ENCODE results near the gene BMPER. TPM values are rescaled to one million over a fixed set of nuclear protein-coding genes. Genes with fewer than 3 reads are reported as not detected.

BMPER gene
- polyA plus RNA-seq, 1 of the 3 experiments (the other 2 are of a cell fraction), result 20.0 TPM

DNA sequence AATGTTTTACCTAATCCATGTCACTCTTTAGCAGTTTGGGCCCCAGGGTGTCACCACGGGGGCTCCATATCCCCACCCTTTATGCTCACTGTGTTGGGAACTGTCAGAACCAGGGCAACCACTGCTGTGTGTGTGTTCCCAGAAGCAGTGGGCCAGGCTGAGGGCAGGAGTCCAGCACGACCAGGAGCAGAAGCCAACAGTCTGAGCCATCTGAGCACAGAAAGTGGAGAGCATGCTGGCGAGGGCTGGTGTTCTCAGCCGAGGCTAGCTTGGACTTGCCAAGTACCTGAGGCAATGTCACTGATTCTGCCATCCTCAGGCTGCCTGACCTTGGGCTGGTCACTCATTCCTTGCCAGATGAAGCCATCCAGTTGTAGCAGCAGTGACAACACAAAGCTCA, 285.0 kb downstream of the BMPER start:
- TF ChIP-seq YY1 (IDR thresholded peaks at IDR 0.05; ENCODE audit: low read depth), result no peak
- no peak for TF ChIP-seq NFIC (IDR thresholded peaks at IDR 0.05; ENCODE audit: borderline replicate concordance)
- TF ChIP-seq TEAD4 (IDR thresholded peaks at IDR 0.05; ENCODE audit: borderline replicate concordance, insufficient read depth), result no peak
- no peak for TF ChIP-seq CHD2 (IDR thresholded peaks at IDR 0.05; ENCODE audit: low read length, partially characterized antibody)
- Histone ChIP-seq H4K20me1 (ENCODE audit: insufficient read depth) (no peaks in the 10 kb centered on the region), H3K4me1 (ENCODE audit: control insufficient read depth in 1 of 2, insufficient read depth in 2 of 2, low read depth in 1 of 2, low read length in 1 of 2) (0 out of 4 replicates have a peak, but pooled peaks cover 0 to 7% of the 10 kb centered on the region in 2 experiments), H3K9me2 (no peaks in the 10 kb centered on the region), H3K36me3 (replicated peaks in 1 of 2; ENCODE audit: control insufficient read depth in 1 of 2, insufficient read depth in 2 of 2, low read length in 1 of 2) (no peaks in the 10 kb centered on the region), H3K4me2 (no peak overlapping the region), H2AFZ (ENCODE audit: low read depth) (no peak overlapping the region), H3K27me3 (ENCODE audit: insufficient read depth) (no peaks in the 10 kb centered on the region), H3F3A (replicated peaks; ENCODE audit: insufficient read depth) (peaks cover 4% of the 10 kb centered on the region), H3K9me3 (no peaks in the 10 kb centered on the region), H3K27ac (ENCODE audit: low read depth in 2 of 2, low read length in 1 of 2) (no peak overlapping the region), H3K9ac (no peak overlapping the region), H3K79me2 (ENCODE audit: insufficient read depth) (no peaks in the 10 kb centered on the region), H3K4me3 (ENCODE audit: low read depth in 2 of 2, low read length in 1 of 2) (no peak overlapping the region)
- no peak for DNase-seq
- ChIA-PET POLR2A (no interaction called here), CTCF (no interaction called here)
- WGBS (ENCODE audit: low lambda C conversion rate), result 28% methylated on average over 2 of the region's 4 CpGs

DNA sequence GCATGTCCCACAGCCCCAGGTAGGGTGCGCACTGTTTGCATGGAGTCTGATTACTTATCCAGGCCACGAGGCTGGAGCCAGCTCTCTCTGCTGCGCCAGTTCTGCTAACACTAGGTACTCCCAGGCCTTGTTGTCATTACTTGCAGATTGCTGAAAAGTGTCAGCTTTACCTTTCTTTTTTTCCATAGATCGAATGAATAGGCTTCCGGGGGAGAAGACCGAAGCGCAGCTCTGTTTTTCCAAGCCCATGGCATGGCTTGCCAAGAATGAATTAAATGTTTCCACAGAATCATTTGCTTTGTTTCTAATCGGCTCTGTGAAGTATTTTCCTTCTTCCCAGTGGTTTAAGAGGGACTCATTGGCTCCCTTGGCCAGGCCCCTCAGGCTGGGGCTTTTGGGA, 285.8 kb downstream of the BMPER start:
- no peak for TF ChIP-seq SIN3A (IDR thresholded peaks at IDR 0.05; ENCODE audit: borderline replicate concordance, low read depth, low read length)
- no peak for TF ChIP-seq CTCF (IDR thresholded peaks at IDR 0.05)
- TF ChIP-seq MEF2A (IDR thresholded peaks at IDR 0.05; ENCODE audit: borderline replicate concordance, low read depth), result no peak
- TF ChIP-seq MAX (IDR thresholded peaks at IDR 0.05; ENCODE audit: low read depth), result no peak
- TF ChIP-seq GABPA (IDR thresholded peaks at IDR 0.05; ENCODE audit: low read depth), result no peak
- TF ChIP-seq FOSL2 (IDR thresholded peaks at IDR 0.05; ENCODE audit: borderline replicate concordance, low read depth), result no peak
- no peak for TF ChIP-seq RFX5 (IDR thresholded peaks at IDR 0.05; ENCODE audit: low read length)
- TF ChIP-seq PBX3 (IDR thresholded peaks at IDR 0.05), result no peak
- TF ChIP-seq ZBTB33 (IDR thresholded peaks at IDR 0.05; ENCODE audit: borderline replicate concordance, low read depth), result no peak
- no peak for TF ChIP-seq RCOR1 (IDR thresholded peaks at IDR 0.05; ENCODE audit: low read length)
- no peak for TF ChIP-seq SMC3 (IDR thresholded peaks at IDR 0.05; ENCODE audit: low read depth, low read length)
- TF ChIP-seq TCF12 (IDR thresholded peaks at IDR 0.05), result no peak
- TF ChIP-seq TAF1 (IDR thresholded peaks at IDR 0.05; ENCODE audit: borderline replicate concordance, low read depth, low read length), result no peak
- no peak for TF ChIP-seq CHD2 (IDR thresholded peaks at IDR 0.05; ENCODE audit: low read length, partially characterized antibody)
- TF ChIP-seq, protein P1, sequence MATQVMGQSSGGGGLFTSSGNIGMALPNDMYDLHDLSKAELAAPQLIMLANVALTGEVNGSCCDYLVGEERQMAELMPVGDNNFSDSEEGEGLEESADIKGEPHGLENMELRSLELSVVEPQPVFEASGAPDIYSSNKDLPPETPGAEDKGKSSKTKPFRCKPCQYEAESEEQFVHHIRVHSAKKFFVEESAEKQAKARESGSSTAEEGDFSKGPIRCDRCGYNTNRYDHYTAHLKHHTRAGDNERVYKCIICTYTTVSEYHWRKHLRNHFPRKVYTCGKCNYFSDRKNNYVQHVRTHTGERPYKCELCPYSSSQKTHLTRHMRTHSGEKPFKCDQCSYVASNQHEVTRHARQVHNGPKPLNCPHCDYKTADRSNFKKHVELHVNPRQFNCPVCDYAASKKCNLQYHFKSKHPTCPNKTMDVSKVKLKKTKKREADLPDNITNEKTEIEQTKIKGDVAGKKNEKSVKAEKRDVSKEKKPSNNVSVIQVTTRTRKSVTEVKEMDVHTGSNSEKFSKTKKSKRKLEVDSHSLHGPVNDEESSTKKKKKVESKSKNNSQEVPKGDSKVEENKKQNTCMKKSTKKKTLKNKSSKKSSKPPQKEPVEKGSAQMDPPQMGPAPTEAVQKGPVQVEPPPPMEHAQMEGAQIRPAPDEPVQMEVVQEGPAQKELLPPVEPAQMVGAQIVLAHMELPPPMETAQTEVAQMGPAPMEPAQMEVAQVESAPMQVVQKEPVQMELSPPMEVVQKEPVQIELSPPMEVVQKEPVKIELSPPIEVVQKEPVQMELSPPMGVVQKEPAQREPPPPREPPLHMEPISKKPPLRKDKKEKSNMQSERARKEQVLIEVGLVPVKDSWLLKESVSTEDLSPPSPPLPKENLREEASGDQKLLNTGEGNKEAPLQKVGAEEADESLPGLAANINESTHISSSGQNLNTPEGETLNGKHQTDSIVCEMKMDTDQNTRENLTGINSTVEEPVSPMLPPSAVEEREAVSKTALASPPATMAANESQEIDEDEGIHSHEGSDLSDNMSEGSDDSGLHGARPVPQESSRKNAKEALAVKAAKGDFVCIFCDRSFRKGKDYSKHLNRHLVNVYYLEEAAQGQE (IDR thresholded peaks at IDR 0.05; ENCODE audit: low read depth, low read length), result no peak
- TF ChIP-seq RXRA (IDR thresholded peaks at IDR 0.05; ENCODE audit: borderline replicate concordance, low read depth), result no peak
- TF ChIP-seq GATA2 (CRISPR knock-in tag; IDR thresholded peaks at IDR 0.05), result no peak
- Histone ChIP-seq H3K4me3 (ENCODE audit: low read depth in 2 of 2, low read length in 1 of 2) (no peak overlapping the region), H3F3A (replicated peaks; ENCODE audit: insufficient read depth) (peaks cover 4% of the 10 kb centered on the region), H3K9me2 (no peaks in the 10 kb centered on the region), H3K4me2 (no peak overlapping the region), H2AFZ (ENCODE audit: low read depth) (no peak overlapping the region), H3K27ac (ENCODE audit: low read depth in 2 of 2, low read length in 1 of 2) (no peak overlapping the region), H3K79me2 (ENCODE audit: insufficient read depth) (no peaks in the 10 kb centered on the region), H3K36me3 (replicated peaks in 1 of 2; ENCODE audit: control insufficient read depth in 1 of 2, insufficient read depth in 2 of 2, low read length in 1 of 2) (no peaks in the 10 kb centered on the region), H3K9me3 (no peaks in the 10 kb centered on the region), H4K20me1 (ENCODE audit: insufficient read depth) (no peaks in the 10 kb centered on the region), H3K9ac (no peak overlapping the region), H3K27me3 (ENCODE audit: insufficient read depth) (no peaks in the 10 kb centered on the region), H3K4me1 (ENCODE audit: control insufficient read depth in 1 of 2, insufficient read depth in 2 of 2, low read depth in 1 of 2, low read length in 1 of 2) (0 out of 4 replicates have a peak, but pooled peaks cover 0 to 7% of the 10 kb centered on the region in 2 experiments)
- ChIA-PET POLR2A (no interaction called here), CTCF (interaction anchor here (0.6 kb wide), 1 partner anchor 405 kb away, joined by 3 read pairs; no protein-coding TSS in a partner anchor)
- 76% methylated on average over 8 of the region's 8 CpGs for WGBS (ENCODE audit: low lambda C conversion rate)
- DNase-seq, result no peak
